ENCODE results near the gene COL23A1. TPM values are rescaled to one million over a fixed set of nuclear protein-coding genes. Genes with fewer than 3 reads are reported as not detected.

COL23A1 gene
- total RNA-seq, 2 experiments from 2014 or later = 0.63 to 0.68 TPM

DNA sequence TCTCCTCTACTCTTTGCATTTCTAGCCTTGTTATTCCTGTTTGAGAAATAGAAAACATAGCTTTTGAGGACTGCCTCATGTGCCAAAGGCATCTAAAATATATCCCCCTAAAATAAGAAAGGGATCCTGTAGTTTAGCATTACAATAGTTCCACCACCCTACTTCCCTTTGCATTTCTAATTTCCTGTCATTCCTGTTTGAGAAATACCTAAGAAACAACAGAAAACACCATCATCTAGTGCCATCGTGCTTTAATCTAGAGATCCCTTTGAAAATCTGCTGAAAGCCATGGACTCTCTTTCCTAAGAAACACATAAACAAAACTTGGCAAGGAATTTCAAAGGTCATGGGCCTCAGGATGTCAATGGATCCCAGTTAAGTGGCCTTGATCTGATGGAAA, 29.2 kb upstream of the COL23A1 start:
- CTCF ChIA-PET = interaction anchor here (1.1 to 1.9 kb wide), 2 partner anchors 9 to 384 kb away, joined by 3 to 5 read pairs; no protein-coding TSS in a partner anchor
- no peak for ATAC-seq
- Mint-ChIP-seq H3K4me3 (no peak overlapping the region), H3K27me3 (ENCODE audit: low read depth) (no peaks in the 10 kb centered on the region), H3K4me1 (ENCODE audit: low read depth) (peaks cover 24% of the 10 kb centered on the region), H3K36me3 (ENCODE audit: low read depth) (peaks cover 60% of the 10 kb centered on the region), H3K27ac (no peak overlapping the region), H3K9me3 (ENCODE audit: insufficient read depth) (no peaks in the 10 kb centered on the region)
- POLR2A ChIA-PET = no interaction called here
- DNase-seq = no peak

DNA sequence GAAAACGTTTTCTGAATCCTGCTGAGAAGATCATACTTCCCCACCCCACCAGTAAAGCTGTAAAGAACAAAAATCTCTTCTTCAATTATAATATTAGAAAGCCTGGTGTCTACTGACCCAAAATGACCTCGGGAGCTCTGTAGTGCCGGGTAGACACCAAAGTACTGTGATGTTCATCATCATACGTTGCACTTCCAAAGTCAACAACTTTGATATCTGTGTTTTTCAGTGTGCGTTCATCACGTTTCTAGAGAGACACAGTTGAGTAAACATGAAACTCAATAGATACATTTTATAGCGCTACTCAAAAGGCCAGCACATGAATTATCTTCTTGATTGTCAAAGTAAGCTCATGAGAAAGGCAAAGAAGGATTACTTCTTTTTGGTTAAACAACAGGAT, 22.1 kb upstream of the COL23A1 start:
- ChIA-PET POLR2A (no interaction called here), CTCF (interaction anchor here (0.6 to 2.3 kb wide), 4 partner anchors 10 to 377 kb away, joined by 3 to 7 read pairs (median 4); no protein-coding TSS in a partner anchor)
- Mint-ChIP-seq H3K4me1 (ENCODE audit: low read depth) (no peaks in the 10 kb centered on the region), H3K27me3 (ENCODE audit: low read depth) (no peaks in the 10 kb centered on the region), H3K4me3 (no peak overlapping the region), H3K36me3 (ENCODE audit: low read depth) (peaks cover 62% of the 10 kb centered on the region), H3K27ac (no peak overlapping the region), H3K9me3 (ENCODE audit: insufficient read depth) (no peaks in the 10 kb centered on the region)
- ATAC-seq (no peak), DNase-seq (no peak)

DNA sequence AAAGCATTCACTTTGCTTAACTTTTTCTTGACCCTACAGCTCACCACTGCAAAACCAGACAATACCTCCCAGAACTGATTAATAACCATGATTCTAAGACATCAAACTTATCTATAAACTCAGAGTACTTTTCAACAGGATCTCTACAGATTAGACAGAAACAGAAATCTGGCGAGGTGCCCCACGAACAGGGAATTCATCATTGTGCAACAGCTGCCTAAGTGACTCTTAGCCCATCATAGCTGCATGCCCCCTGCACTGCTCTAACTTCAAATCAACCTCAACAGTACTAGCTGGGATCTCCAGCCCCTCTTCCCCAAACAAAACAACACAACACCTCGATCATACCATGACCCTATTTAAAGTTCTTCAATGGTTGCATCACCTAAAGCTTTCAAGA, 16.1 kb upstream of the COL23A1 start:
- Mint-ChIP-seq H3K9me3 (ENCODE audit: insufficient read depth) (no peaks in the 10 kb centered on the region), H3K36me3 (ENCODE audit: low read depth) (peaks cover 62% of the 10 kb centered on the region), H3K4me3 (no peak overlapping the region), H3K4me1 (ENCODE audit: low read depth) (no peaks in the 10 kb centered on the region), H3K27me3 (ENCODE audit: low read depth) (no peaks in the 10 kb centered on the region), H3K27ac (no peak overlapping the region)
- ChIA-PET CTCF (interaction anchor here (0.9 to 1.2 kb wide), 3 partner anchors 16 to 326 kb away, joined by 3 read pairs; partner anchors contain the start of gene COL23A1), POLR2A (no interaction called here)
- DNase-seq = no peak
- ATAC-seq = no peak

GRCh38 chr5:178605788-178606187, 15.6 kb upstream of the COL23A1 start:
- no peak overlapping the region for H3K4me3 Mint-ChIP-seq
- ChIA-PET CTCF (interaction anchor here (0.9 to 1.2 kb wide), 4 partner anchors 16 to 325 kb away, joined by 3 read pairs; partner anchors contain the start of gene COL23A1), POLR2A (no interaction called here)
- H3K36me3 Mint-ChIP-seq (ENCODE audit: low read depth) = peaks cover 62% of the 10 kb centered on the region
- H3K27ac Mint-ChIP-seq = no peak overlapping the region
- no peaks in the 10 kb centered on the region for H3K4me1 Mint-ChIP-seq (ENCODE audit: low read depth)
- ATAC-seq = no peak
- H3K9me3 Mint-ChIP-seq (ENCODE audit: insufficient read depth) = no peaks in the 10 kb centered on the region
- DNase-seq = no peak
- H3K27me3 Mint-ChIP-seq (ENCODE audit: low read depth) = no peaks in the 10 kb centered on the region

GRCh38 chr5:178602752-178603151, 12.6 kb upstream of the COL23A1 start:
- Mint-ChIP-seq H3K36me3 (ENCODE audit: low read depth) (peaks cover 62% of the 10 kb centered on the region), H3K4me3 (no peak overlapping the region), H3K27ac (no peak overlapping the region), H3K4me1 (ENCODE audit: low read depth) (no peaks in the 10 kb centered on the region), H3K9me3 (ENCODE audit: insufficient read depth) (no peaks in the 10 kb centered on the region), H3K27me3 (ENCODE audit: low read depth) (no peaks in the 10 kb centered on the region)
- DNase-seq (no peak), ATAC-seq (no peak)
- ChIA-PET CTCF (no interaction called here), POLR2A (no interaction called here)

DNA sequence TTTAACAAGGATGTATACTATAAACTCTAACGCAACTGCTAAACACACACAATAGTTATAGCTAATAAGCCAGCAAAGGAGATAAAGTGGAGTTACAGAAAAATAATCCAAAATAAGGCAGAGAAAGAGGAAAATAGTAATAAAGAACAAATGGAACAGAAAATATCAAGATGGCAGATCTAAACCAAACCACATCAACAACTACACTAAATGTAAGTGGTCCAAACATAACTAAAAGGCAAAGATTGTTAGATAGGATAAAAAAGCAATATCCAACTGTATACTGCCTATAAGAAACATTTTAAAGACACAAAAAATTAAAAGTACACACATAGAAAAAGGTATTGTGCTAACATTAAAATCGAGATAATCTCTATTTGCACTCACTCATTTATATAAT, 5.6 kb upstream of the COL23A1 start:
- peaks cover 52% of the 10 kb centered on the region for H3K36me3 Mint-ChIP-seq (ENCODE audit: low read depth)
- POLR2A ChIA-PET = no interaction called here
- CTCF ChIA-PET = no interaction called here

DNA sequence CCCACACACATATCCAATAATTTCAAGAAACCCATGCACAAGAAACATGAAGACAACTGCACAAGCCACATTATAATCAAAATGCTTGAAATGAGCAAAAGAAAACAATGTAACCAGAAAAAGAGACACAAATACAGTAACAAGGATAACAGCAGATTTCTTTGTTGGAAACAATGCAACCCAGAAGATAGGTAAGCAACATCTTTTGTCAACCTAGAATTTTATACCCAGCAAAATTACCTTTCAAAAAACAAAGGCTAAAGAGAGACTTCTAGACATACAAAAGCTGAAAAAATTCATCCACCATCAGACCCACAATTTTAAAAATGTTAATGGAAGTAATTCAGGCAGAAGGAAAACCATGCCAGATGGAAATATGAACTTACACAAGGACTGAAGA, 5.0 kb upstream of the COL23A1 start:
- ChIA-PET CTCF (no interaction called here), POLR2A (no interaction called here)
- H3K36me3 Mint-ChIP-seq (ENCODE audit: low read depth) = peaks cover 49% of the 10 kb centered on the region
- H3K4me3 Mint-ChIP-seq = no peak overlapping the region
- no peak overlapping the region for H3K27ac Mint-ChIP-seq
- H3K27me3 Mint-ChIP-seq (ENCODE audit: low read depth) = peaks cover 21% of the 10 kb centered on the region
- DNase-seq (no peak), ATAC-seq (no peak)
- H3K9me3 Mint-ChIP-seq (ENCODE audit: insufficient read depth) = peaks cover 22% of the 10 kb centered on the region
- peaks cover 6% of the 10 kb centered on the region for H3K4me1 Mint-ChIP-seq (ENCODE audit: low read depth)

More for the DNA sequence above, 5.6 kb upstream of the COL23A1 start:
- Mint-ChIP-seq H3K9me3 (ENCODE audit: insufficient read depth) (peaks cover 22% of the 10 kb centered on the region), H3K27me3 (ENCODE audit: low read depth) (peaks cover 18% of the 10 kb centered on the region), H3K4me1 (ENCODE audit: low read depth) (peaks cover 2% of the 10 kb centered on the region), H3K4me3 (no peak overlapping the region), H3K27ac (no peak overlapping the region)
- DNase-seq (no peak), ATAC-seq (no peak)

GRCh38 chr5:178590924-178591423, 781 bp upstream of the COL23A1 start:
- ATAC-seq = no peak
- peaks cover 20% of the 10 kb centered on the region for H3K9me3 Mint-ChIP-seq (ENCODE audit: insufficient read depth)
- peaks cover 20% of the 10 kb centered on the region for H3K36me3 Mint-ChIP-seq (ENCODE audit: low read depth)
- ChIA-PET POLR2A (no interaction called here), CTCF (interaction anchor here (1.0 to 2.0 kb wide), 2 partner anchors 32 to 339 kb away, joined by 3 to 5 read pairs; no protein-coding TSS in a partner anchor)
- DNase-seq = no peak
- peaks cover 7% of the 10 kb centered on the region for H3K4me1 Mint-ChIP-seq (ENCODE audit: low read depth)
- H3K27me3 Mint-ChIP-seq (ENCODE audit: low read depth) = peaks cover 57% of the 10 kb centered on the region
- peak overlapping the region; percentile 64 for H3K4me3 Mint-ChIP-seq
- H3K27ac Mint-ChIP-seq = no peak overlapping the region

DNA sequence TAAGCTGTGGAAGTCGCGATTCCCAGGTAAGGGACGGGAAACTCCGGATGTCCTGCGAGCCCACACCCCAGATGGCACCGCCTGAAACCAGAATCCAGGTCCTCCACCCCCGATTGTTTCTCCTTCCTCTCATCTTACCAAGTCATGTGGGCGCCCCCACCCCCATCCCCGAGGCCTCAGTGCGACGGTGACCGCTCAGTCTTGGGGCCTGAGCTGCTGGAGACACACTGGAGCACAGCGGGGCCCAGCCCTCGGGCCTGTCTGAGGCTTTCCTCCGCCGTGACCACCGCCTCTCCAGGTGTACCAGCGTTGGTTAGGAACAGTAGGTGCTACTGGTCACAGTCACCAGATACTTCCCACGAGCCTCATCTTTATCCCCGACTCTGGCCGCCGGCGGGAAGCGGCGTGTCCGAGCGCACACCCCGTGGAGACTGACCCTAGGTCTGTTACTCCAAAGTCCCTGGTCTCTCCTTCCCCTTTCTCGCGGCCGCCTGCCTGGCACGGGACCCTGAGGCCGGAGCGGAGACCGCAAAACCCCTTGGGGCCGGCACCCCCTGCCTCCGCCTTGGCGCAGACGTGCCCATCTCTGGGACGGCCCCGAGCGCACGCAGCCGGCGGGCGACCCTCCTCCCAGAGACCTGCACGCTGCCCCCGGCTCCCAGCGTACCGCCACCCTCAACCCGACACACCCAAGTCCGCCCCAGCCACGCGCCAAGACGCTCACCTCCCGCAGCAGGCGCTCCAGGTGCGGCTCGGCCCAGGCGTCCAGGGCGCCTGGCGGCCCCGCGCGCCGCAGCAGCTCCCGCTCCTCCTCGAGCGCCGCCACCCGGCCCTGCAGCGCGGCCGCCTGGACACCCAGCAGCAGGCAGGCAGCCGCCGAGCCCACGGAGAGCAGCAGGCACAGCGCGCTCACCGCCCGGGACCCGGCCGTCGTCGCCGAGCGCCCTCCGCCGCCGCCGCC, 733 bp downstream of the COL23A1 start:
- ChIA-PET CTCF (interaction anchor here (0.7 to 2.0 kb wide), 4 partner anchors 16 to 310 kb away, joined by 3 to 5 read pairs (median 3); no protein-coding TSS in a partner anchor), POLR2A (no interaction called here)
- DNase-seq (no peak), ATAC-seq (peak; percentile 46)
- Mint-ChIP-seq H3K9me3 (ENCODE audit: insufficient read depth) (peaks cover 7% of the 10 kb centered on the region), H3K4me3 (no peak overlapping the region), H3K27ac (no peak overlapping the region), H3K4me1 (ENCODE audit: low read depth) (peaks cover 7% of the 10 kb centered on the region), H3K36me3 (ENCODE audit: low read depth) (peaks cover 8% of the 10 kb centered on the region), H3K27me3 (ENCODE audit: low read depth) (peaks cover 58% of the 10 kb centered on the region)

DNA sequence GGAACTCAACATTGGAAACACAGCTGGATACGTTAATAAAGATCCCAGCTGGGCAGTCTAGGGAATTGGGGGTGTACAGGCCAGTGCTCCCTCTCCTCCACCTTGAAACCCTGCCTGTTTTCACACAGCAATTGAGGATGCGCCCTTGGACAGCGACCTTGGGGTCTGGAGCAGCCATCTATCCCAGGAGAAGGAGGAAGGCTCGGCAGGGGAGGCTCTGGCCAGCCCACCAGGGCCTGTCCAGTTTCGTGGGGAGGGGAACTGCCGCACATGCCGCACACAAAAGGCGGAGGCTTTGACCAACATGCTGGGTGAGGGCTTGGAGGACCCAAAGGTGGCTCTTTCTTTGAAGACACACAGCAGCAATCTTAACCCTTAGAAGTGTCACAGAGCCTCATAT, 1.4 kb downstream of the COL23A1 start:
- ChIA-PET POLR2A (no interaction called here), CTCF (interaction anchor here (2.0 kb wide), 1 partner anchor 308 kb away, joined by 7 read pairs; no protein-coding TSS in a partner anchor)
- DNase-seq (no peak), ATAC-seq (no peak)
- H3K27me3 Mint-ChIP-seq (ENCODE audit: low read depth) = peaks cover 58% of the 10 kb centered on the region
- peaks cover under 1% of the 10 kb centered on the region for H3K9me3 Mint-ChIP-seq (ENCODE audit: insufficient read depth)
- peaks cover 7% of the 10 kb centered on the region for H3K4me1 Mint-ChIP-seq (ENCODE audit: low read depth)
- peaks cover under 1% of the 10 kb centered on the region for H3K36me3 Mint-ChIP-seq (ENCODE audit: low read depth)
- H3K27ac Mint-ChIP-seq = no peak overlapping the region
- H3K4me3 Mint-ChIP-seq = no peak overlapping the region

GRCh38 chr5:178587763-178588611, 2.2 kb downstream of the COL23A1 start:
- ChIA-PET CTCF (interaction anchor here (2.0 kb wide), 1 partner anchor 307 kb away, joined by 7 read pairs; no protein-coding TSS in a partner anchor), POLR2A (no interaction called here)
- Mint-ChIP-seq H3K9me3 (ENCODE audit: insufficient read depth) (no peaks in the 10 kb centered on the region), H3K36me3 (ENCODE audit: low read depth) (no peaks in the 10 kb centered on the region), H3K27ac (no peak overlapping the region), H3K4me1 (ENCODE audit: low read depth) (peaks cover 7% of the 10 kb centered on the region), H3K4me3 (no peak overlapping the region), H3K27me3 (ENCODE audit: low read depth) (peaks cover 58% of the 10 kb centered on the region)
- DNase-seq (no peak), ATAC-seq (no peak)

All from activated CD8-positive, alpha-beta T cell treated with anti-CD3 and anti-CD28 coated beads, Interleukin-2, amount 10 ng/mL, durations not matched to agents 7 days and 5 days (primary cell).